Sigmoid colon (tissue), 7 donors: Measurements from ENCODE around the gene SLC4A9. TPM values are rescaled to one million over a fixed set of nuclear protein-coding genes. Genes with fewer than 3 reads are reported as not detected.

Experiments
- DNase-seq: peaks from one replicate; pipeline ENCODE4 v3.0.0-alpha.2; 2019
- H3K27ac ChIP-seq, 4 donors: fragments of 200-600 bp; sonication (generic); one replicate each; pipeline ENCODE4 v1.5.1; 2016 to 2019; ENCODE audit warnings: mild to moderate bottlenecking in 1 of 4
- H3K27me3 ChIP-seq, 3 donors: fragments of 200-600 bp; sonication (generic); one replicate each; pipeline ENCODE4 v1.5.1; 2019; ENCODE audit warnings: mild to moderate bottlenecking in 1 of 3
- H3K36me3 ChIP-seq, 4 donors: fragments of 200-600 bp; sonication (generic); one replicate each; pipeline ENCODE4 v1.5.1; 2016 to 2019
- H3K4me1 ChIP-seq, 4 donors: fragments of 200-600 bp; sonication (generic); one replicate each; pipeline ENCODE4 v1.5.1; 2017 to 2019
- H3K4me3 ChIP-seq, 4 donors: fragments of 200-600 bp; sonication (generic); one replicate each; pipeline ENCODE4 v1.5.1; 2017 to 2019; ENCODE audit warnings: mild to moderate bottlenecking in 2 of 4, moderate library complexity in 1 of 4
- H3K9me3 ChIP-seq, 4 donors: fragments of 200-600 bp in 3 of 4; sonication (generic) in 3 of 4; one replicate each; pipeline versions ENCODE4 v1.5.1 to v1.6.1; 2013 to 2019
- EP300 ChIP-seq, 4 donors: sonication (generic); formaldehyde crosslinking; IDR thresholded peaks; one replicate each; pipeline ENCODE4 v1.6.1; 2017; ENCODE audit warnings: antibody characterized with exemption in 4 of 4
- POLR2A ChIP-seq, 2 donors: fragments of 450-650 bp; IDR thresholded peaks; one replicate each; pipeline ENCODE4 v1.6.1; 2016; ENCODE audit warnings: antibody characterized with exemption in 2 of 2, mild to moderate bottlenecking in 2 of 2, moderate library complexity in 2 of 2
- POLR2AphosphoS5 ChIP-seq, 4 donors: sonication (generic); formaldehyde crosslinking; IDR thresholded peaks; one replicate each; pipeline ENCODE4 v1.6.1; 2017; ENCODE audit warnings: antibody characterized with exemption in 4 of 4
- WGBS, 2 donors: extraction: QIAGEN DNeasy Blood & Tissue Kit; methylation state at CpG; one replicate each; pipeline ENCODE4 v1.1.7; 2013; 5-methylcytosine and 5-hydroxymethylcytosine counted together
- intact Hi-C: fragments of 100-400 bp; cut with DNase I; formaldehyde crosslinking; loops from one replicate; pipeline ENCODE4 v1.15.1; 2023
- polyA plus RNA-seq, 3 donors: library from polyadenylated mRNA; stranded (reverse); fragments of 200-250 nt; gene quantifications; one replicate each; pipeline ENCODE4 v1.2.3, GENCODE V29; 2013
- total RNA-seq, 4 donors: library from RNA; depleted of rRNA; stranded (reverse); fragments of >200 nt; gene quantifications; one replicate each; pipeline ENCODE4 v1.1.0, GENCODE V29; 2016
- TF ChIP-seq, protein P1 (sequence below), 4 experiments: fragments of 450-650 bp in 3 of 4; fragments of 200-600 bp in 1 of 4; IDR thresholded peaks; one replicate each; pipeline ENCODE4 v1.5.1; 2016 to 2019; ENCODE audit warnings: antibody characterized with exemption in 4 of 4, mild to moderate bottlenecking in 3 of 4, moderate library complexity in 2 of 4
- donor health status: healthy with polysubstance abuse.
- donor health status: Bipolar disorder and iron deficiency.
- donor health status: healthy.

SLC4A9 gene
- total and polyA plus RNA-seq, 7 donors, result 0.25 TPM; not detected in 6

DNA sequence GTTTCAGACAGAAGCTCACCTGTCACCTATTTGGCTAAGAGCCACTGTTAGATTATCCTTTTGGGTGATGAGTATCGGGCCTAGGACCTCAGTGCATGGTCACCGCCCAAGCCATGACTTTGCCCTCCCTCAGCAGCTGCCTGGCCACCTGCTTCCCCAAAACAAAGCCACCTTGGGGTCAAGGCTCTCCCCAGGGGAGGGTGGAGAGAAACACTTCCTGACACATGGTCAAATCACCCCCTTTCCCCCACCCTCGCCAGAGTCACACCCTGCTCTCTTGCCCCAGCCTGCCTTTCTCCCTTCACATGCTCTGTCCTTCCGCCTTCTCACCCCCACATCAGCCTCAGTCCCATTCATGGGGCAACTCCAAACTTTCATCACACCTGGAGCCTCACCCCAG is 11.9 kb upstream of the SLC4A9 start:
- peaks cover 0 to 6% (median 0%) of the 10 kb centered on the region in 4 donors for H3K36me3 ChIP-seq
- no peak for TF ChIP-seq POLR2AphosphoS5 (IDR thresholded peaks at IDR 0.05)
- TF ChIP-seq, protein P1, sequence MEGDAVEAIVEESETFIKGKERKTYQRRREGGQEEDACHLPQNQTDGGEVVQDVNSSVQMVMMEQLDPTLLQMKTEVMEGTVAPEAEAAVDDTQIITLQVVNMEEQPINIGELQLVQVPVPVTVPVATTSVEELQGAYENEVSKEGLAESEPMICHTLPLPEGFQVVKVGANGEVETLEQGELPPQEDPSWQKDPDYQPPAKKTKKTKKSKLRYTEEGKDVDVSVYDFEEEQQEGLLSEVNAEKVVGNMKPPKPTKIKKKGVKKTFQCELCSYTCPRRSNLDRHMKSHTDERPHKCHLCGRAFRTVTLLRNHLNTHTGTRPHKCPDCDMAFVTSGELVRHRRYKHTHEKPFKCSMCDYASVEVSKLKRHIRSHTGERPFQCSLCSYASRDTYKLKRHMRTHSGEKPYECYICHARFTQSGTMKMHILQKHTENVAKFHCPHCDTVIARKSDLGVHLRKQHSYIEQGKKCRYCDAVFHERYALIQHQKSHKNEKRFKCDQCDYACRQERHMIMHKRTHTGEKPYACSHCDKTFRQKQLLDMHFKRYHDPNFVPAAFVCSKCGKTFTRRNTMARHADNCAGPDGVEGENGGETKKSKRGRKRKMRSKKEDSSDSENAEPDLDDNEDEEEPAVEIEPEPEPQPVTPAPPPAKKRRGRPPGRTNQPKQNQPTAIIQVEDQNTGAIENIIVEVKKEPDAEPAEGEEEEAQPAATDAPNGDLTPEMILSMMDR (IDR thresholded peaks at IDR 0.05), result no peak
- no peak overlapping the region for H3K27ac ChIP-seq
- 24 to 49% methylated on average over 4 of the region's 4 CpGs for WGBS, 2 donors
- H3K27me3 ChIP-seq, result no peaks in the 10 kb centered on the region
- no peak overlapping the region for H3K4me3 ChIP-seq
- H3K9me3 ChIP-seq, result no peaks in the 10 kb centered on the region
- H3K4me1 ChIP-seq, result peaks cover 0 to 39% (median 29%) of the 10 kb centered on the region in 4 donors
- intact Hi-C loops, result loop anchor here (5.0 to 10.0 kb wide), 2 partner anchors 171 to 273 kb away; partner anchors contain the start of gene CYSTM1
- no peak for DNase-seq

- 56 to 81% methylated on average over 2 of the region's 2 CpGs for WGBS, 2 donors
- no peaks in the 10 kb centered on the region for H3K27me3 ChIP-seq
Measured at GRCh38 chr5:140349244-140349643, 10.8 kb upstream of the SLC4A9 start.

GRCh38 chr5:140351609-140352334 is 8.2 kb upstream of the SLC4A9 start:
- no peak for TF ChIP-seq EP300 (IDR thresholded peaks at IDR 0.05)
- no peak for TF ChIP-seq POLR2AphosphoS5 (IDR thresholded peaks at IDR 0.05)
- TF ChIP-seq, protein P1 (IDR thresholded peaks at IDR 0.05), result peak; percentile 81 to 96 (median 87)
- no peak for TF ChIP-seq POLR2A (IDR thresholded peaks at IDR 0.05)
- WGBS, 2 donors, result 4 to 8% methylated on average over 5 of the region's 5 CpGs
- intact Hi-C loops, result loop anchor here (1.0 to 2.0 kb wide), 2 partner anchors 49 to 107 kb away; partner anchors contain the start of gene PFDN1
- Histone ChIP-seq H3K27me3 (no peaks in the 10 kb centered on the region), H3K27ac (no peak overlapping the region), H3K36me3 (no peaks in the 10 kb centered on the region), H3K9me3 (no peaks in the 10 kb centered on the region), H3K4me1 (peaks cover 0 to 12% (median 7%) of the 10 kb centered on the region in 4 donors), H3K4me3 (no peak overlapping the region)
- DNase-seq, result no peak

More at GRCh38 chr5:140349244-140349643, 10.8 kb upstream of the SLC4A9 start:
- intact Hi-C loops, result loop anchor here (5.0 to 10.0 kb wide), 2 partner anchors 172 to 274 kb away; partner anchors contain the start of gene CYSTM1
- TF ChIP-seq, protein P1 (IDR thresholded peaks at IDR 0.05), result no peak
- TF ChIP-seq POLR2AphosphoS5 (IDR thresholded peaks at IDR 0.05), result no peak
- no peak for TF ChIP-seq POLR2A (IDR thresholded peaks at IDR 0.05)
- no peak for TF ChIP-seq EP300 (IDR thresholded peaks at IDR 0.05)
- H3K36me3 ChIP-seq, result no peaks in the 10 kb centered on the region
- no peaks in the 10 kb centered on the region for H3K9me3 ChIP-seq
- H3K4me3 ChIP-seq, result no peak overlapping the region
- peaks cover 0 to 30% (median 23%) of the 10 kb centered on the region in 4 donors for H3K4me1 ChIP-seq
- DNase-seq, result no peak
- H3K27ac ChIP-seq, result no peak overlapping the region

DNA sequence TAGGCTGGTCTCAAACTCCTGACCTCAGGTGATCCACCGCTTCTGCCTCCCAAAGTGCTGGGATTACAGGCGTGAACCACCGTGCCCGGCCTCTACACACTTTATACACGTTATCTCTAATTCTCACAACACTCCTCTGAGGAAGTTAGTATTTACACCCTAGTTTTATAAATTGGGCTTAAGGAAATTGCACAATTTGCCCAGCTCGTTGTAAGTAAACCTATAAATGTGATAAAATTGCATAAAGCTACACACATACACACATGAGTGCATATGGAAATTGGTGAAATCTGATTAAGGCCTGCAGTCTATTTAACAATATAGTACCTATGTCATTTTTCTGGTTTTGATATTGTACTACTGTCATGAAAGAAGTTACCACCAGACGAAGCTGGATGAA is 4.4 kb upstream of the SLC4A9 start:
- H3K4me1 ChIP-seq, result peaks cover 0 to 11% (median 7%) of the 10 kb centered on the region in 4 donors
- no peak overlapping the region for H3K4me3 ChIP-seq
- no peaks in the 10 kb centered on the region for H3K27me3 ChIP-seq
- intact Hi-C loops, result no loop called here
- no peaks in the 10 kb centered on the region for H3K36me3 ChIP-seq
- no peaks in the 10 kb centered on the region for H3K9me3 ChIP-seq
- WGBS, 2 donors, result 62 to 76% methylated on average over 7 of the region's 7 CpGs
- DNase-seq, result no peak
- H3K27ac ChIP-seq, result no peak overlapping the region
- no peak for TF ChIP-seq POLR2A (IDR thresholded peaks at IDR 0.05)
- no peak for TF ChIP-seq EP300 (IDR thresholded peaks at IDR 0.05)
- TF ChIP-seq POLR2AphosphoS5 (IDR thresholded peaks at IDR 0.05), result no peak
- TF ChIP-seq, protein P1 (IDR thresholded peaks at IDR 0.05), result no peak
